ENCODE measurements around the gene POC1A. TPM values are rescaled to one million over a fixed set of nuclear protein-coding genes. Genes with fewer than 3 reads are reported as not detected.
"Not testable (repeated sequence)": the region's sequence is repeated elsewhere in the genome, so short reads cannot be mapped to it uniquely, and the experiment has no call there.

Gene POC1A
- total RNA-seq, 4 donors from 2014 or later, result 1.1 to 4.8 (median 4.7) TPM; not detected in 1

DNA sequence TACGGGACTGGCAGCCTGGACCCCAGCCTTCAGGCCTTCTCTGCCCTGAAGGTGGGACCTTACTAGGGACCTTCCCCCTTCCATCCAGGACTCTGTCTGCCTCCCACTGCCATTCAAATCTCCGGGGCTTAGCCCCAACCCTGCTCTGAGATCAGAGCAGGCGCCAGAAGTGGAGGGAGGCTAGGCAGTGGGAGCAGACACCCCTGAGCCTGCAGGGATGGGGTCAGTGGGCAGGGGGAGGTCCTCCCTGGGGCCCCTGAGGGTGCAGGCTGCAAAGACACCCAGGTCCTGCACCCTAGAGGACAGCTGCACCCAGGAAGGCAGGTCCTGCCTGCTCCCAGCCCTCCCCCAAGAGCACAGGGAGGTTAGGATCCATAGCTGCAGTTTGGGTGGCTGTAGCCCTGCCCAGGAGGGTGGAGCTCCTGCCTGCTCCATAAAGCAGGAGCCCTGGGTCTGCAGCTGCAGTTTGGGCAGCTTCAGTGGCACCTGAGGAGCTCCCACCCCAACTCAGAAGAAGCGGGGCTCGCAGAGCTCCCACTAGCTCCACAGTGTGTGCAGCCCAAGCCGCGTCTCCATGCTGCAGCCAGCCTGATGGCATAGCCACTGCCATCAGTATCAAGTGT lies 8.1 kb upstream of the POC1A start:
- H3K4me3 ChIP-seq, result no peak overlapping the region
- no peak overlapping the region for H3K27ac ChIP-seq
- no peaks in the 10 kb centered on the region for H3K9me3 ChIP-seq
- DNase-seq, result no peak
- no peaks in the 10 kb centered on the region for H3K4me1 ChIP-seq
- intact Hi-C loops (cut with DNase I; ENCODE audit: low total_unique reads), result no loop called here
- no peaks in the 10 kb centered on the region for H3K27me3 ChIP-seq
- H3K36me3 ChIP-seq, result no peaks in the 10 kb centered on the region
- TF ChIP-seq, protein P1, sequence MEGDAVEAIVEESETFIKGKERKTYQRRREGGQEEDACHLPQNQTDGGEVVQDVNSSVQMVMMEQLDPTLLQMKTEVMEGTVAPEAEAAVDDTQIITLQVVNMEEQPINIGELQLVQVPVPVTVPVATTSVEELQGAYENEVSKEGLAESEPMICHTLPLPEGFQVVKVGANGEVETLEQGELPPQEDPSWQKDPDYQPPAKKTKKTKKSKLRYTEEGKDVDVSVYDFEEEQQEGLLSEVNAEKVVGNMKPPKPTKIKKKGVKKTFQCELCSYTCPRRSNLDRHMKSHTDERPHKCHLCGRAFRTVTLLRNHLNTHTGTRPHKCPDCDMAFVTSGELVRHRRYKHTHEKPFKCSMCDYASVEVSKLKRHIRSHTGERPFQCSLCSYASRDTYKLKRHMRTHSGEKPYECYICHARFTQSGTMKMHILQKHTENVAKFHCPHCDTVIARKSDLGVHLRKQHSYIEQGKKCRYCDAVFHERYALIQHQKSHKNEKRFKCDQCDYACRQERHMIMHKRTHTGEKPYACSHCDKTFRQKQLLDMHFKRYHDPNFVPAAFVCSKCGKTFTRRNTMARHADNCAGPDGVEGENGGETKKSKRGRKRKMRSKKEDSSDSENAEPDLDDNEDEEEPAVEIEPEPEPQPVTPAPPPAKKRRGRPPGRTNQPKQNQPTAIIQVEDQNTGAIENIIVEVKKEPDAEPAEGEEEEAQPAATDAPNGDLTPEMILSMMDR (IDR thresholded peaks at IDR 0.05), result no peak
- TF ChIP-seq POLR2A (IDR thresholded peaks at IDR 0.05), result no peak

DNA sequence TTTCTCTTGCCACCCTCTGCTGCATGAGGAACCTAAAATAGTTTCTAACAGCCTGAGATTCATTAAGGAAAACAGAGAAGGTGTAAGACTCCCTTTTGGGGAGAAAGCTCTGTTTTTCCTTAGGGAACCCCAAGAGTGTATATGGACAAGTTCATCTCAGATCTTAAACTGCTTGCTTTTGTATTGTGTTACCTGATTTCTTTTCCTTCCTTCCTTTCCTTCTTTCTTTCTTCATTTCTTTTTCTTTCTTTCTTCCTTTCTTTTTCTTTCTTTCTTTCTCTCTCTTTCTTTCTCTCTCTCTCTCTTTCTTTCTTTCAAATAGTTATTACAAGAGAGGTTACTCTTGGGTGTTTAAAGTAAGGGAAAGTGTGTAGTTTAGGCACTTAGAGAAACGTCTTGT lies 5.3 kb upstream of the POC1A start:
- H3K27ac ChIP-seq, result no peak overlapping the region
- no peaks in the 10 kb centered on the region for H3K27me3 ChIP-seq
- TF ChIP-seq, protein P1 (IDR thresholded peaks at IDR 0.05), result no peak
- no peak for TF ChIP-seq POLR2A (IDR thresholded peaks at IDR 0.05)
- no peaks in the 10 kb centered on the region for H3K9me3 ChIP-seq
- no peaks in the 10 kb centered on the region for H3K4me1 ChIP-seq
- no peak overlapping the region for H3K4me3 ChIP-seq
- no peak for DNase-seq
- no peaks in the 10 kb centered on the region for H3K36me3 ChIP-seq
- intact Hi-C loops (cut with DNase I; ENCODE audit: low total_unique reads), result no loop called here

DNA sequence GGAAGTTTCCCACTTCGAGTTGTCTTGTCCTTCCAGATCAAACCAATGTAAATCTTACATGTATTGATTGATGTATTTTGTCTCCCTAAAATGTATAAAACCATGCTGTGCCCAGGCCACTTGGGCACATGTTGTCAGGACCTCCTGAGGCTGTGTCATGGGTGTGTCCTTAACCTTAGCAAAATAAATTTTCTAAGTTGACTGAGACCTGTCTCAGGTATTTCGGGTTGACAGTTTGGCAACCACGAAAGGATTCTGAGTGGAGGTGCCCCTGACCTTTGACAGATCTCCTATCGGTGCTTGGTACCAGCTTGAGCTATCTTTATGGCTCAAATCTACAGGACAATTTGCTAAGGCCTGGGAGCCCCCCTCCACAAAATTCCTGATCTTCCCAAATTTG lies 1.7 kb upstream of the POC1A start:
- H3K4me1 ChIP-seq, result peaks cover 0 to 6% of the 10 kb centered on the region in 2 donors
- no peaks in the 10 kb centered on the region for H3K9me3 ChIP-seq
- no peak for DNase-seq
- no peaks in the 10 kb centered on the region for H3K36me3 ChIP-seq
- no peak for TF ChIP-seq POLR2A (IDR thresholded peaks at IDR 0.05)
- TF ChIP-seq, protein P1 (IDR thresholded peaks at IDR 0.05), result no peak
- H3K4me3 ChIP-seq, result no peak overlapping the region
- H3K27me3 ChIP-seq, result no peaks in the 10 kb centered on the region
- intact Hi-C loops (cut with DNase I; ENCODE audit: low total_unique reads), result no loop called here
- no peak overlapping the region for H3K27ac ChIP-seq

DNA sequence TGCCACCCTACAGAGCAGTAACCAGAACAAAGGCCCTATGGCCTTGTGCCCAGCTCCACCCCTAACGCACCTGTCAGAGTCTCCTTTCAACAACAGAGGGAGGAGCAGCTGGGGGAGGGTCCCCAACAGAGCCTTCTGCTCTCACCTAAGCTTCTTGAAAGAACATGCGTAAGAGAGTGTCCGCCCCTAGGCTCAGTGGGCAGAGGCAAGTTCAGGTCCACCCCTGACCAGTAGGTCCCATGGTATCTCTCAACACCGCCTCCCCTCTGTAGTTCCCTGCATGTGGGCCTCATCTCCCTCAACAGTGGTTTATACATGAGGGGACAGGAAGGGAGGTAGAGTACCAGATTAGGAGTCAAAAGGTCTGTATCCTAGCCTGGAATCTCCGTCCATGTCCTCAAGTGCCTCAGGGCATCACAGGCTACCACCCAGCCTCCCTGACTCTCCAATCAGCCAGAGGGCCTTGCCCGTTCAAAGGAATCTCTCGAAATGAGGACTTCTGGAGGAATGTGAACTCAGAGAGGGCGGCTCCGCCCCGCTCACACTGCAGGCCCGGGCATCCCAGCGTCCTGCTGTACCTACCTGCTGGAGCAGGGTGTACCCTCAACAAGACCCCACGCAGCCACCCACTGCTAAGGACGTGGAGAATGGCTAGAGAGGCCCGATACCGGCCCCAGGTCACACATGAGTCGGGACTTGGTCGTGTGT lies 680 bp downstream of the POC1A start:
- Histone ChIP-seq H3K27me3 (no peaks in the 10 kb centered on the region), H3K4me1 (peaks cover 0 to 6% of the 10 kb centered on the region in 2 donors), H3K4me3 (peak overlapping the region; percentile 46 to 69), H3K36me3 (no peaks in the 10 kb centered on the region), H3K27ac (peak overlapping the region in 1 of 2 donors; percentile 90), H3K9me3 (no peaks in the 10 kb centered on the region)
- intact Hi-C loops (cut with DNase I; ENCODE audit: low total_unique reads), result no loop called here
- TF ChIP-seq, protein P1 (IDR thresholded peaks at IDR 0.05), result no peak
- TF ChIP-seq POLR2A (IDR thresholded peaks at IDR 0.05), result no peak
- DNase-seq, result no peak

DNA sequence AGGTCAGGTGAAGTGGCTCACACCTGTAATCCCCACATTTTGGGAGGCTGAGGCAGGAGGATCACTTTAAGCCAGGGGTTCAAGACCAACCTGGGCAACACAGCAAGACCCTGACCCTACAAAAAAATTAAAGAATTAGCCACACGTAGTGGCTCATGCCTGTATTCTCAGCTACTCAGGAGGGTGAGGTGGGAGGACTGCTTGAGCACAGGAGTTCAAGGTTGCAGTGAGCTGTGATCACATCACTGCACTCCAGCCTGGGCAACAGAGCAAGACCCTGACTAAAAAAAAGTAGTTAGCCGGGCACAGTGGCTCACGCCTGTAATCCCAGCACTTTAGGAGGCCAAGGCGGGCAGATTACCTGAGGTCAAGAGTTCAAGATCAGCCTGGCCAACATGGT lies 2.2 kb downstream of the POC1A start:
- H3K4me3 ChIP-seq; H3K4me1 ChIP-seq; H3K27me3 ChIP-seq; H3K27ac ChIP-seq; DNase-seq; intact Hi-C loops (cut with DNase I; ENCODE audit: low total_unique reads); H3K9me3 ChIP-seq; H3K36me3 ChIP-seq: not testable (repeated sequence)

Measured in uterus (tissue), 4 donors.